ENCODE measurements around the gene PGLYRP1.

The PGLYRP1 gene

GRCh38 chr19:46032597-46033025 lies 9.8 kb upstream of the PGLYRP1 start:
- DNase-seq (ENCODE audit: low read depth, low spot score), result no peak

- no peak for DNase-seq (ENCODE audit: low read depth, low spot score)
These were observed 9.1 kb upstream of the PGLYRP1 start for GRCh38 chr19:46031781-46032596.

- DNase-seq (ENCODE audit: low read depth, low spot score), result no peak
These were observed 8.1 kb upstream of the PGLYRP1 start for GRCh38 chr19:46030812-46031550.

GRCh38 chr19:46025835-46026234 lies 3.0 kb upstream of the PGLYRP1 start:
- DNase-seq (ENCODE audit: low read depth, low spot score), result no peak

- DNase-seq (ENCODE audit: low read depth, low spot score), result no peak
These were observed 492 bp upstream of the PGLYRP1 start for GRCh38 chr19:46023311-46023779.

GRCh38 chr19:46022061-46022430 lies 807 bp downstream of the PGLYRP1 start:
- DNase-seq (ENCODE audit: low read depth, low spot score), result no peak

- DNase-seq (ENCODE audit: low read depth, low spot score), result no peak
These were observed 1.3 kb downstream of the PGLYRP1 start for GRCh38 chr19:46021531-46022041.

GRCh38 chr19:46020819-46021125 lies 2.1 kb downstream of the PGLYRP1 start:
- DNase-seq (ENCODE audit: low read depth, low spot score), result no peak

GRCh38 chr19:46019270-46019669 lies 3.6 kb downstream of the PGLYRP1 start:
- no peak for DNase-seq (ENCODE audit: low read depth, low spot score)

- no peak for DNase-seq (ENCODE audit: low read depth, low spot score)
These were observed 4.1 kb downstream of the PGLYRP1 start for GRCh38 chr19:46018729-46019251.

- no peak for DNase-seq (ENCODE audit: low read depth, low spot score)
These were observed 4.8 kb downstream of the PGLYRP1 start for GRCh38 chr19:46017874-46018675.

- no peak for DNase-seq (ENCODE audit: low read depth, low spot score)
These were observed 5.8 kb downstream of the PGLYRP1 start for GRCh38 chr19:46017095-46017429.

- no peak for DNase-seq (ENCODE audit: low read depth, low spot score)
These were observed 6.3 kb downstream of the PGLYRP1 start for GRCh38 chr19:46016426-46017094.

- DNase-seq (ENCODE audit: low read depth, low spot score), result no peak
These were observed 7.0 kb downstream of the PGLYRP1 start for GRCh38 chr19:46015687-46016425.

- DNase-seq (ENCODE audit: low read depth, low spot score), result no peak
These were observed 7.7 kb downstream of the PGLYRP1 start for GRCh38 chr19:46014941-46015686.

- DNase-seq (ENCODE audit: low read depth, low spot score), result no peak
These were observed 8.3 kb downstream of the PGLYRP1 start for GRCh38 chr19:46014534-46014933.

- DNase-seq (ENCODE audit: low read depth, low spot score), result no peak
These were observed 13.0 kb downstream of the PGLYRP1 start for GRCh38 chr19:46009530-46010510.

GRCh38 chr19:46006411-46006810 lies 16.4 kb downstream of the PGLYRP1 start:
- DNase-seq (ENCODE audit: low read depth, low spot score), result no peak
